Activated effector memory CD4-positive, alpha-beta T cell treated with anti-CD3 and anti-CD28 coated beads, Interleukin-2, amount 50 U/mL, for 16 hours (primary cell): Measurements from ENCODE around the gene ERVH48-1.
A peak's percentile ranks its signal among the peaks of the same experiment; 100 is the strongest.
"Not testable (repeated sequence)": the region's sequence is repeated elsewhere in the genome, so short reads cannot be mapped to it uniquely, and the experiment has no call there.

Experiments
- DNase-seq: peaks from one replicate; pipeline ENCODE4 v3.0.0-alpha.2; 2020

The ERVH48-1 gene

GRCh38 chr21:42925114-42925926 lies at the start of gene ERVH48-1:
Gene ERVH48-1, minus strand, starts transcription at chr21:42925630. Its CDS starts 6,624 bp downstream, at chr21:42919006.
- no peak for DNase-seq

GRCh38 chr21:42973991-42974831 lies 48.8 kb upstream of the ERVH48-1 start, which contains the start of gene PKNOX1:
Gene PKNOX1, plus strand, starts transcription at chr21:42974562. Its CDS starts 29,820 bp downstream, at chr21:43004382.
- DNase-seq = peak; percentile 100

GRCh38 chr21:42973309-42973990 lies 48.0 kb upstream of the ERVH48-1 start:
- no peak for DNase-seq

GRCh38 chr21:42971897-42972275 lies 46.5 kb upstream of the ERVH48-1 start:
- no peak for DNase-seq

- DNase-seq = no peak
Measured at GRCh38 chr21:42970946-42971653, 45.7 kb upstream of the ERVH48-1 start.

GRCh38 chr21:42969193-42969600 lies 43.8 kb upstream of the ERVH48-1 start:
- no peak for DNase-seq

- not testable (repeated sequence) for DNase-seq
Measured at GRCh38 chr21:42967616-42968015, 42.2 kb upstream of the ERVH48-1 start.

GRCh38 chr21:42965211-42965560 lies 39.8 kb upstream of the ERVH48-1 start:
- no peak for DNase-seq

- DNase-seq = no peak
Measured at GRCh38 chr21:42964546-42965210, 39.2 kb upstream of the ERVH48-1 start.

GRCh38 chr21:42964086-42964485 lies 38.7 kb upstream of the ERVH48-1 start:
- no peak for DNase-seq

GRCh38 chr21:42962380-42963007 lies 37.1 kb upstream of the ERVH48-1 start:
- no peak for DNase-seq

- DNase-seq = no peak
Measured at GRCh38 chr21:42959728-42960127, 34.3 kb upstream of the ERVH48-1 start.

GRCh38 chr21:42958122-42958521 lies 32.7 kb upstream of the ERVH48-1 start:
- DNase-seq = not testable (repeated sequence)

GRCh38 chr21:42956824-42957630 lies 31.6 kb upstream of the ERVH48-1 start:
- no peak for DNase-seq

- DNase-seq = not testable (repeated sequence)
Measured at GRCh38 chr21:42951193-42951592, 25.8 kb upstream of the ERVH48-1 start.

- not testable (repeated sequence) for DNase-seq
Measured at GRCh38 chr21:42949094-42949755, 23.8 kb upstream of the ERVH48-1 start.

GRCh38 chr21:42942244-42942643 lies 16.8 kb upstream of the ERVH48-1 start:
- DNase-seq = no peak

GRCh38 chr21:42941696-42942085 lies 16.3 kb upstream of the ERVH48-1 start:
- no peak for DNase-seq

- no peak for DNase-seq
Measured at GRCh38 chr21:42939582-42940413, 14.4 kb upstream of the ERVH48-1 start.
